ENCODE measurements around the gene PRDM16.

PRDM16 gene

DNA sequence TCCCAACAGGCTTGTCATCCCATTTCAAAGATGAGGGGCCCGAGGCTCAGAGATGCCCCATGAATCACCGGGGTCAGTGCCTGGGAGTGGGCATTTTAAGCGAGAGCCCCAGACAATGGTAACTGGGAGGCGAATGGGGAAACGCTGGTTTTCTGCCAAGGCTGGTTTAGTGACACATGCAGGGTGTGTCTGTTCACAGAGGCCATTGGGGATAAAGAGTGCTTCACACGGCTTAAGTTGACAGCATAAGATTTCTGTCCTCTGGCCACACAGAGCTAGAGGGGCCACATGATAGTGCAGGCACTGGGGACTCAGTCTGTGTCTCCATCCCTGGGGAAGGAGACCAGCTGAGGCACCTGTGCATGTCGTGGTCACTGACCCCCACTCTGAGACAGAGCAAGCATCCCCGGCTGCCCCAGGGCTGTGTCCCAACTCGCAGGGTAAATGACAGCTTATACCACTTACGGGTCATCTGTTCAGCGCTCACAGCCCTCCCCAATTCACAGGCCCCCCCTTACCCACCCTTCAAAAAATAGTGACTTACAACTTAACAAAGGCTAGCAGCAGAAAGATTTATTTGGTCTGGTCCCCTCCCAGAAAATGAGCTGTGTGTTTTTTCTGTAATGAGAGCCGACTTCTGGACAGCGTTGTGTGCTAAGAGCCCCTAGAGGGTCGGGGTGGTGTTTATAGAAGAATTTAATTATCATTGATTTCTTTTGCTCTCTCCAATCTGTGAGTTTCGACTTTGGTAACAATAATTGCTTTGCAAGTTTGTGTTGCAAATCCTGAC is 350.6 kb downstream of the PRDM16 start (continued):
- TF ChIP-seq, protein P1, sequence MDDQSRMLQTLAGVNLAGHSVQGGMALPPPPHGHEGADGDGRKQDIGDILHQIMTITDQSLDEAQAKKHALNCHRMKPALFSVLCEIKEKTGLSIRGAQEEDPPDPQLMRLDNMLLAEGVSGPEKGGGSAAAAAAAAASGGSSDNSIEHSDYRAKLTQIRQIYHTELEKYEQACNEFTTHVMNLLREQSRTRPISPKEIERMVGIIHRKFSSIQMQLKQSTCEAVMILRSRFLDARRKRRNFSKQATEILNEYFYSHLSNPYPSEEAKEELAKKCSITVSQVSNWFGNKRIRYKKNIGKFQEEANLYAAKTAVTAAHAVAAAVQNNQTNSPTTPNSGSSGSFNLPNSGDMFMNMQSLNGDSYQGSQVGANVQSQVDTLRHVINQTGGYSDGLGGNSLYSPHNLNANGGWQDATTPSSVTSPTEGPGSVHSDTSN (CRISPR knock-in tag; IDR thresholded peaks at IDR 0.05) = no peak
- TF ChIP-seq ZNF530 (tag by site-specific recombination; IDR thresholded peaks at IDR 0.05; ENCODE audit: low read depth) (no peak), ZFHX2 (tag by site-specific recombination; conservative IDR thresholded peaks at IDR 0.05) (no peak), GFI1B (tag by site-specific recombination; IDR thresholded peaks at IDR 0.05) (peak; percentile 99), FEZF1 (tag by site-specific recombination; IDR thresholded peaks at IDR 0.05) (peak; percentile 96), YY2 (tag by site-specific recombination; IDR thresholded peaks at IDR 0.05) (no peak), PRDM6 (tag by site-specific recombination; IDR thresholded peaks at IDR 0.05) (peak; percentile 96), HOXA7 (CRISPR knock-in tag; IDR thresholded peaks at IDR 0.05; ENCODE audit: borderline replicate concordance) (no peak), ZNF701 (tag by site-specific recombination; IDR thresholded peaks at IDR 0.05) (no peak), ATF2 (tag by site-specific recombination; IDR thresholded peaks at IDR 0.05; ENCODE audit: low read depth) (peak; percentile 27; the same call in 1 of the 2 replicates), ZNF548 (tag by site-specific recombination; IDR thresholded peaks at IDR 0.05) (no peak), ZNF302 (tag by site-specific recombination; IDR thresholded peaks at IDR 0.05; ENCODE audit: low read depth) (no peak), OVOL3 (tag by site-specific recombination; IDR thresholded peaks at IDR 0.05) (peak; percentile 73), ZBTB48 (tag by site-specific recombination; IDR thresholded peaks at IDR 0.05) (peak; percentile 56), ZNF169 (tag by site-specific recombination; IDR thresholded peaks at IDR 0.05) (no peak), ZNF791 (tag by site-specific recombination; IDR thresholded peaks at IDR 0.05) (no peak), ZNF518A (tag by site-specific recombination; conservative IDR thresholded peaks at IDR 0.05; ENCODE audit: low read depth) (no peak)
- TF ChIP-seq, protein P2, sequence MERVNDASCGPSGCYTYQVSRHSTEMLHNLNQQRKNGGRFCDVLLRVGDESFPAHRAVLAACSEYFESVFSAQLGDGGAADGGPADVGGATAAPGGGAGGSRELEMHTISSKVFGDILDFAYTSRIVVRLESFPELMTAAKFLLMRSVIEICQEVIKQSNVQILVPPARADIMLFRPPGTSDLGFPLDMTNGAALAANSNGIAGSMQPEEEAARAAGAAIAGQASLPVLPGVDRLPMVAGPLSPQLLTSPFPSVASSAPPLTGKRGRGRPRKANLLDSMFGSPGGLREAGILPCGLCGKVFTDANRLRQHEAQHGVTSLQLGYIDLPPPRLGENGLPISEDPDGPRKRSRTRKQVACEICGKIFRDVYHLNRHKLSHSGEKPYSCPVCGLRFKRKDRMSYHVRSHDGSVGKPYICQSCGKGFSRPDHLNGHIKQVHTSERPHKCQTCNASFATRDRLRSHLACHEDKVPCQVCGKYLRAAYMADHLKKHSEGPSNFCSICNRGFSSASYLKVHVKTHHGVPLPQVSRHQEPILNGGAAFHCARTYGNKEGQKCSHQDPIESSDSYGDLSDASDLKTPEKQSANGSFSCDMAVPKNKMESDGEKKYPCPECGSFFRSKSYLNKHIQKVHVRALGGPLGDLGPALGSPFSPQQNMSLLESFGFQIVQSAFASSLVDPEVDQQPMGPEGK (tag by site-specific recombination; IDR thresholded peaks at IDR 0.05) = peak; percentile 41
- TF ChIP-seq, protein P3, sequence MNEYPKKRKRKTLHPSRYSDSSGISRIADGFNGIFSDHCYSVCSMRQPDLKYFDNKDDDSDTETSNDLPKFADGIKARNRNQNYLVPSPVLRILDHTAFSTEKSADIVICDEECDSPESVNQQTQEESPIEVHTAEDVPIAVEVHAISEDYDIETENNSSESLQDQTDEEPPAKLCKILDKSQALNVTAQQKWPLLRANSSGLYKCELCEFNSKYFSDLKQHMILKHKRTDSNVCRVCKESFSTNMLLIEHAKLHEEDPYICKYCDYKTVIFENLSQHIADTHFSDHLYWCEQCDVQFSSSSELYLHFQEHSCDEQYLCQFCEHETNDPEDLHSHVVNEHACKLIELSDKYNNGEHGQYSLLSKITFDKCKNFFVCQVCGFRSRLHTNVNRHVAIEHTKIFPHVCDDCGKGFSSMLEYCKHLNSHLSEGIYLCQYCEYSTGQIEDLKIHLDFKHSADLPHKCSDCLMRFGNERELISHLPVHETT (tag by site-specific recombination; IDR thresholded peaks at IDR 0.05) = no peak
